Ovary (tissue), 9 donors: ENCODE measurements around the gene FAN1. TPM values are rescaled to one million over a fixed set of nuclear protein-coding genes. Genes with fewer than 3 reads are reported as not detected.

Source experiments
- DNase-seq, 5 donors: peaks; one replicate each; pipeline ENCODE4 v3.0.0-alpha.2; 2019 to 2020
- H3K27ac ChIP-seq, 2 donors: fragments of 200-600 bp; one replicate each; pipeline versions ENCODE4 v1.5.1 to v1.8.0; 2019 to 2022
- H3K27me3 ChIP-seq: fragments of 200-600 bp; one replicate; pipeline ENCODE4 v1.8.0; 2022
- H3K36me3 ChIP-seq: fragments of 200-600 bp; sonication (generic); one replicate; pipeline ENCODE4 v1.5.1; 2019
- H3K4me1 ChIP-seq: one replicate; pipeline ENCODE4 v1.8.1; 2013; ENCODE audit warnings: mild to moderate bottlenecking, moderate library complexity; ENCODE audit not compliant: insufficient read depth
- H3K4me3 ChIP-seq: fragments of 200-600 bp; sonication (generic); one replicate; pipeline ENCODE4 v1.5.1; 2017
- H3K9me3 ChIP-seq, 2 donors: fragments of 200-600 bp in 1 of 2; sonication (generic) in 1 of 2; one replicate each; pipeline versions ENCODE4 v1.5.1 to v1.8.1; 2013 to 2019; ENCODE audit warnings: mild to moderate bottlenecking in 1 of 2, moderate library complexity in 1 of 2
- EP300 ChIP-seq: sonication (generic); formaldehyde crosslinking; IDR thresholded peaks from one replicate; pipeline ENCODE4 v1.6.1; 2017; ENCODE audit warnings: antibody characterized with exemption
- POLR2A ChIP-seq: fragments of 450-650 bp; IDR thresholded peaks from one replicate; pipeline ENCODE4 v1.6.1; 2017; ENCODE audit warnings: antibody characterized with exemption, mild to moderate bottlenecking, moderate library complexity
- WGBS, 3 donors: extraction: QIAGEN DNeasy Blood & Tissue Kit in 1 of 3; methylation state at CpG; one replicate each; pipeline versions ENCODE4 v1.1.5 to v1.1.7; 2013 to 2017; 5-methylcytosine and 5-hydroxymethylcytosine counted together
- intact Hi-C, 4 donors: fragments of 100-400 bp; cut with DNase I; formaldehyde crosslinking; loops; one replicate each; pipeline versions ENCODE4 v1.11.0 to v1.15.1; 2022 to 2023
- polyA plus RNA-seq, 2 donors: library from polyadenylated mRNA; stranded (reverse); fragments of 200-250 nt in 1 of 2; fragments of 350-450 nt in 1 of 2; fragmentation: Illumina TruSeq in 1 of 2; extraction: RNeasy Lipid Tissue Mini Kit (QIAGEN cat#74804) in 1 of 2; gene quantifications; one replicate each; pipeline ENCODE4 v1.2.3, GENCODE V29; 2013 to 2014
- total RNA-seq, 7 donors: library from RNA; depleted of rRNA in 2 of 7; stranded (reverse); fragments of >200 nt in 2 of 7; fragmentation: NEBNext Ultra II Directional in 3 of 7; extraction: Animal tissue kit (Norgen Biotek cat#: 25700) in 3 of 7; gene quantifications; one replicate each; pipeline versions ENCODE4 v1.1.0 to v1.2.4, GENCODE V29; 2016 to 2023
- TF ChIP-seq, protein P1 (sequence below), 3 donors: fragments of 450-650 bp in 2 of 3; fragments of 200-600 bp in 1 of 3; IDR thresholded peaks; one replicate each; pipeline versions ENCODE4 v1.5.1 to v1.8.0; 2016 to 2022; ENCODE audit warnings: antibody characterized with exemption in 3 of 3, mild to moderate bottlenecking in 1 of 3
- donor health status: DM: no; HTN: no; CAD: no; lungs with moderate emphysema.
- donor health status: DM: no; HTN: no; CAD: no.
- donor health status: Bipolar disorder and iron deficiency.
- donor health status: DM: yes; HTN: yes; CAD: no.
- donor health status: DM: no; HTN: no; CAD: no.
- donor health status: DM: yes; HTN: yes; CAD: no.

Gene FAN1
- total and polyA plus RNA-seq, 9 donors = 10.1 to 24.1 (median 18.1) TPM

GRCh38 chr15:30978328-30978727, 74.6 kb downstream of the FAN1 start:
- H3K9me3 ChIP-seq = no peaks in the 10 kb centered on the region
- H3K27ac ChIP-seq = no peak overlapping the region
- no peaks in the 10 kb centered on the region for H3K27me3 ChIP-seq
- TF ChIP-seq POLR2A (no peak), EP300 (no peak)
- TF ChIP-seq, protein P1, sequence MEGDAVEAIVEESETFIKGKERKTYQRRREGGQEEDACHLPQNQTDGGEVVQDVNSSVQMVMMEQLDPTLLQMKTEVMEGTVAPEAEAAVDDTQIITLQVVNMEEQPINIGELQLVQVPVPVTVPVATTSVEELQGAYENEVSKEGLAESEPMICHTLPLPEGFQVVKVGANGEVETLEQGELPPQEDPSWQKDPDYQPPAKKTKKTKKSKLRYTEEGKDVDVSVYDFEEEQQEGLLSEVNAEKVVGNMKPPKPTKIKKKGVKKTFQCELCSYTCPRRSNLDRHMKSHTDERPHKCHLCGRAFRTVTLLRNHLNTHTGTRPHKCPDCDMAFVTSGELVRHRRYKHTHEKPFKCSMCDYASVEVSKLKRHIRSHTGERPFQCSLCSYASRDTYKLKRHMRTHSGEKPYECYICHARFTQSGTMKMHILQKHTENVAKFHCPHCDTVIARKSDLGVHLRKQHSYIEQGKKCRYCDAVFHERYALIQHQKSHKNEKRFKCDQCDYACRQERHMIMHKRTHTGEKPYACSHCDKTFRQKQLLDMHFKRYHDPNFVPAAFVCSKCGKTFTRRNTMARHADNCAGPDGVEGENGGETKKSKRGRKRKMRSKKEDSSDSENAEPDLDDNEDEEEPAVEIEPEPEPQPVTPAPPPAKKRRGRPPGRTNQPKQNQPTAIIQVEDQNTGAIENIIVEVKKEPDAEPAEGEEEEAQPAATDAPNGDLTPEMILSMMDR (IDR thresholded peaks at IDR 0.05) = no peak
- peaks cover 1% of the 10 kb centered on the region for H3K4me1 ChIP-seq
- no peak for DNase-seq
- no peaks in the 10 kb centered on the region for H3K36me3 ChIP-seq
- intact Hi-C loops = loop anchor here in 1 of 4 donors (10.0 kb wide), 1 partner anchor 74 kb away; the partner anchor contains the start of gene FAN1
- H3K4me3 ChIP-seq = no peak overlapping the region

GRCh38 chr15:30979457-30979856, 75.7 kb downstream of the FAN1 start:
- intact Hi-C loops = loop anchor here in 1 of 4 donors (10.0 kb wide), 1 partner anchor 75 kb away; the partner anchor contains the start of gene FAN1
- Histone ChIP-seq H3K9me3 (no peaks in the 10 kb centered on the region), H3K36me3 (no peaks in the 10 kb centered on the region), H3K27me3 (no peaks in the 10 kb centered on the region), H3K4me3 (no peak overlapping the region), H3K4me1 (peaks cover 1% of the 10 kb centered on the region), H3K27ac (no peak overlapping the region)
- 95 to 96% (median 95%) methylated on average over 5 of the region's 5 CpGs for WGBS, 3 donors
- DNase-seq = no peak
- TF ChIP-seq EP300 = no peak
- TF ChIP-seq, protein P1 (IDR thresholded peaks at IDR 0.05) = no peak
- no peak for TF ChIP-seq POLR2A

DNA sequence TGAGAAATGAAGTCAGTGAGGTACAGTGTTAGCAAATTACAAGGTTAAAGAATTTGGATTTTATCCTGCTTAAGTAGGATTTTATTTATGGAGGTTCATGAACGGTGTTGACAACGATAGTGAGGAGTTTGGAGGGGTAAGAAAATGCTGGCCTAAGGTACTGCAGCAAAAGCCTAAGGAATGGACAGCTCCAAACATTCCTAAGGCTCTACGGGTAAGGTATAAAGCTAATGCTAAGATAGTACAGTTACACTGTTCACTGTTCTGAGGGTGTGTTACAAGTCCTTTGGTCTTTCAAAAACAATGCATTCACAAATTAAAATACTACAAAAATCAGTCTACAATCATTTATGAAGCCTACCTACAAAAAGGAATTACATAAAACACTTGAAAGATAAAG, 80.4 kb downstream of the FAN1 start:
- intact Hi-C loops = no loop called here
- DNase-seq = no peak
- no peak for TF ChIP-seq POLR2A
- TF ChIP-seq, protein P1 (IDR thresholded peaks at IDR 0.05) = no peak
- no peak for TF ChIP-seq EP300
- Histone ChIP-seq H3K36me3 (no peaks in the 10 kb centered on the region), H3K4me1 (peaks cover 10% of the 10 kb centered on the region), H3K4me3 (no peak overlapping the region), H3K27ac (no peak overlapping the region), H3K27me3 (no peaks in the 10 kb centered on the region), H3K9me3 (no peaks in the 10 kb centered on the region)
- WGBS, 3 donors = 48 to 58% (median 54%) methylated on average over 3 of the region's 3 CpGs

GRCh38 chr15:30984542-30984941, 80.8 kb downstream of the FAN1 start:
- intact Hi-C loops = no loop called here
- no peaks in the 10 kb centered on the region for H3K9me3 ChIP-seq
- no peak for DNase-seq
- TF ChIP-seq POLR2A = no peak
- no peak for TF ChIP-seq EP300
- TF ChIP-seq, protein P1 (IDR thresholded peaks at IDR 0.05) = no peak
- no peak overlapping the region for H3K4me3 ChIP-seq
- WGBS, 3 donors = 65 to 67% (median 67%) methylated on average over 6 of the region's 6 CpGs
- H3K4me1 ChIP-seq = peaks cover 10% of the 10 kb centered on the region
- H3K36me3 ChIP-seq = no peaks in the 10 kb centered on the region
- H3K27me3 ChIP-seq = no peaks in the 10 kb centered on the region
- H3K27ac ChIP-seq = no peak overlapping the region
